SKM-1 treated with dmso at 0.1 percent for 144 hours (cell line): Measurements from ENCODE around the gene SLC12A7.

Experiments
- DNase-seq: peaks from one replicate; lab custom pipeline; 2025; ENCODE audit not compliant: unreplicated experiment; lab: John Stamatoyannopoulos, UW

SLC12A7 gene

GRCh38 chr5:1054018-1054798 is 57.7 kb downstream of the SLC12A7 start:
- DNase-seq: no peak

DNA sequence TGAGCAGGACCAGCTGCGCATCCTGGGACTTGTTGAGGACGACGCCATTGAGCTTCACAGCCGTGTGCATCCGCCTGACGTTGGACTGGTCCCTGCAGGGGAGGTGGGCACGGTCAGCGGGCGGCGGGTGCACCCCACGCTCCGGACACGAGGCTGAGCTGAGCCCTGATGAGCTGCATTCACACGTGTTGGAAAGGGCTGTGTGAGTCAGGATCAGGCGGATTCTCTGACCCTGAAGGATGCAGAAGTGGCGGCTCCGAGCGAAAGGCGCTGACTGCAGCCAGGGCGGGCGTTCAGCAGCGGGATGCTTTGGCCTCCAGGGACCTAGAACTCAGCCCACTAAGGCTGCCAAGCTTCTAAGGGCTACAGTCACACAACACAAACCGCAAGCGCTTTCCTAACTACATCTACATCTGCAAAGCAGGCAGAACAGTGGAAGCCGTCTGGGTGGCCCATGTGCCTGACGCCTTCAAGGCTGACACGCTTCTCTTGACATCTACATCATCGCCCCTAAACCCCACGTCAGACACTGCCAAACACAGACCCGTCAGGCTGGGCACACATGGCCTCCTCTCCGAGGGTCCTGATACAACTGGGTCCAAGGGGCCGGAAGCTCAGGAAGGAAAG is 58.4 kb downstream of the SLC12A7 start:
- DNase-seq: no peak

DNA sequence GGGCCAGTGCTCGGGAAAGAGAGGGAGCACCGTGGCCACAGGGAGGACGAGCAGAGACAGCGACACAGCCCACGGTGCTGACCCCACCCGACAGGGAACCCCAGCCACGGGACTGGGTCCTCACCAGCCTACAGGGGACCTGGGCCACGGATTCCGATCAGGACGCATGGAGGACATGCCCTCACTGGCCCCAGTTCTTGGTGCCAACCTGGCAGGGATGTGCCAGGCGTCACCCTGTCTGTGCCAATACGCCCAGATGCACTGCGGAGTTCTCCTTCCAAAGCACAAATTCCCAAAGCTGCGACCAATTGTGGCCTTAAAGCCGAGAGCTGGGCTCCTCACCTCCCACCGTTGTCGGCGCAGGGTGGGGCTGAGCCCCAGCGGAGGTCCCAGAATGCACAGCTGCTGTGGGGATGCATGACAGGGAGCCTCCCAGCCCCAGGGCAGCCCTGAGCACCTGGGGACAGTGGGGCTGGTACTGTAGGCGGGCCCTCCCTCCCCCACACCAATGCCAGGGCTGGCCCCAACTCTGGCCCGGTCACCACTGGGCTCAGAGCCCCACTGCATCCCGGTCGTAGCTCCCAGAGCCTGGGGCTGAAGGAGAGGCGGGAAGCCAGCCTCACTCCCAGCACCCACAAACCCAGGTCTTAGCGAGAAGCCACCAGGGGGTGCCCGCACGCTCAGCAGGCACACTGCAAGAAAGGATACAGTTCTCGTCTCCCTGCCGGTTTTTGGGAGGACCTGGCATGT is 59.0 kb downstream of the SLC12A7 start:
- DNase-seq: no peak

GRCh38 chr5:1052076-1052475 is 59.8 kb downstream of the SLC12A7 start:
- no peak for DNase-seq

GRCh38 chr5:1051366-1051720 is 60.5 kb downstream of the SLC12A7 start:
- DNase-seq: no peak

DNA sequence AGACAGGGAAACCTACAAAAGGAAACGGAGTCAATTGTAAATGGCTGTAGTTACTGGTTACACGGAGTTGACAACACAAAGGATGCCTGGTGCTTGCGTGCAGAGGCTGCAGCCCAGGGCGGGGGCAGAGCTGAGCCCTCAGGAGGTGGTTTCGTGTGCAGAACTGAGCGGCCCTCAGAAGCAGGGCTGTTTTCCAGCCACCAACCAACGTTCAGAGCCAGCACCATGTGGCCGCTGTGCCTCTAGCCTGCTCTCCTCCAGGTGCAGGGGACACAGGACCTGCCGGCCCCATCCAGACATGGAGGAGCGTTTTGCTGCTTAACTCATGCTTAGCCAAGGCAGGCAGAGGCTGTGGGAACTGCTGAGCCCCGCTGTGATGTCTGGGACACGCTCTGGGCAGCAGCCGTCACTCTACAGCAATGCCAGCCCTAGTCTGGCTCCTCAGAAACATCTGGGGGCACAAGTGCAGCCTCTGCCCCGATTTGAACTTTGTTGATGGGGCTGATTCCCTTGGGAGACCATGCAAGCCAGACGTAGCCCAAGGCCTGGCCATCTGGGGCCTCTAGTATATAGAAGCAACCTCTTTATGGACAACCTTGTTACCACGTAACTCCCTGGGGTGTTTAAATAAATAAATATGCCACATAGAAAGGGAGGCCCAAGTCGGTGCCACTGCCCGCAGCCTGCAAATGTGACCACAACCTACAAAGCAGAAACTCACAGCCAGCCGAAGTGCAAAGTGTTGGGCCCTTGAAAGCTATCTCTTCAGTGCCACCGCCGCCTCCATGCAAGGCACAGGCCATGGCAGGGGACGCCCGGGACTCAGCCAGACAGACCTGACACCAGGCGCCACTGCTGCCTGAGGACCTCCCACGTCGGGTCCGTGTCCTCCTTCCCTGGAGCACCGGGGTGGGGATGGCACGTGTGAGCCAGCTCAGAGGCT is 61.2 kb downstream of the SLC12A7 start:
- no peak for DNase-seq

DNA sequence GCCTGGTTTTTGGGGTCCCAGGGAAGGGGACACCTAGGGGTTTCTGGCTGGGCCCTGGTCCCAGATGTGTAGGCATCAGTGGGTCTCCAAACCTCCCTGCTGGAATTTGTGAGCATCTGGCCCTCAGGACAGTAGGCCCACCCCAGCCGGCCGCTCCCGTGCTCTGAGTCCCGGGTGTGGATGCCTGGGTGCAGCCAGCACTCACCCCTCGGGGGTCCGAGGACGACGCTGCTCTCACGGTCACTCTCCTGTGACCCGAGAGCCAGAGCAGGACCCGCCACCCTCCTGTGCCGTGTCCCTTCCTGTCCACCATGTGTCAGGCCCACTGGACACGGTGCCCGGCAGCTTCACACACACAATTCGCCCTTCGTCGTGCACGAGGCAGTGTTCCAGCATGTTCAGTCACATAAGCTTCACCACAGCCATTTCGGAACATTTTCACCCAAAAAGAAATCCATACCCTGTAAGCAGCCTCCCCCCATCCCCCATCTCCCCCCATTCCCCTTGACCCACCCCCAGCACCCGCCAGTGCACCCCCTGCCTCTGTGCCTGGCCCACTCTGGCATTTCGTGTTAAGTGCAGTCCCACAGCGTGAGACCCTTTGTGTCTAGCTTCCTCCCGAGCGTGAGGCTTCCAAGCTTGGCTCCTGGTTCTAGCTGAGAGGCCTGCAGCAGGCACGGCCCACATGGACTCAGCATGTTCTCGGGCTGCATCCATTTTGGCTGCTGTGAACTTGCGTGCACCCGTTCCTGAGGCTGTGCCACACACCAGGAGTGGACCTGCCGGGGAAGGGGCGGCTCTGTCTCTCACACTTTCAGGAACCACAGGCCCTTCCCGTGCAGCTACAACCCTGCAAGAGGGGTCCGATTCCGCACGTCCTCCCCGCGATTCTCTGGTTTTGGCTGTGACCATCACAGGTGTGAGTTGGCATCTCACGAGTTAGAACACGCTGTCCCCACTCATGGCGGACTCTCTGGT is 62.7 kb downstream of the SLC12A7 start:
- DNase-seq: no peak

DNA sequence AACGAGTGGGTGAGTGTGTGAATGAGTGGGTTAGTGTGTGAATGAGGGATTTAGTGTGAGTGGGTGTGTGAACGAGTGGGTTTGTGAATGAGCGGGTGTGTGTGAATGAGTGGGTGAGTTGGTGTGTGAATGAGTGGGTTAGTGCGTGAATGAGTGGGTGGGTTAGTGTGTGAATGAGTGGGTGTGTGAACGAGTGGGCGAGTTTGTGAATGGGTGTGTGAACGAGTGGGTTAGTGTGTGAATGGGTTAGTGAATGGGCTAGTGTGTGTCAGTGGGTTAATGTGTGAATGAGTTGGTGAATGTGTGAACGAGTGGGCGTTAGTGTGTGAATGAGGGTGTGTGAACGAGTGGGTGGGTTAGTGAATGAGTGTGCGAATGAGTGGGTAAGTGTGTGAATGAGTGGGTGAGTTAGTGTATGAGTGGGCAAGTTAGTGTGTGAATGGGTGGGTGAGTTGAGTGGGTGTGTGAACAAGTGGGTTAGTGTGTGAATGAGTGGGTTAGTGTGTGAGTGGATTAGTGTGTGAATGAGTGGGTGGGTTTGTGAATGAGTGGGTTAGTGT is 63.6 kb downstream of the SLC12A7 start:
- no peak for DNase-seq

DNA sequence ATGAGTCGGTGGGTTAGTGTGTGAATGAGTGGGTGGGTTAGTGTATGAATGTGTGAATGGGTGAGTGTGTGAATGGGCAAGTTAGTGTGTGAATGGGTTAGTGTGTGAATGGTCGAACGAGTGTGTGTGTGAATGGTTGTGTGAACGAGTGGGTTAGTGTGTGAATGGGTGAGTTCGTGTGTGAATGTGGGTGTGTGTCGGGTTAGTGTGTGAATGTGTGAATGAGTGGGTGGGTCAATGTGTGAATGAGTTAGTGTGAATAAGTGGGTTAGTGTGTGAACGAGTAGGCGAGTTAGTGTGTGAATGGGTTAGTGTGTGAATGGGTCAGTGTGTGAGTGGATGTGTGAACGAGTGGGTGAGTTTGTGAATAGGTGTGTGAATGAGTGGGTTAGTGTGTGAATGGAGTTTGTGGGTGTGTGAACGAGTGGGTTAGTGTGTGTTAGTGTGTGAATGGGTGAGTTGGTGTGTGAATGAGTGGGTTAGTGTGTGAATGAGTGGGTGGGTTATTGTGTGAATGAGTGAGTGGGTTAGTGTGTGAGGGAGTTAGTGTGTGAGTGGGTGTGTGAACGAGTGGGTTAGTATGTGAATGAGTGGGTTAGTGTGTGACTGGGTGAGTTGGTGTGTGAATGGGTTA is 64.4 kb downstream of the SLC12A7 start:
- no peak for DNase-seq

DNA sequence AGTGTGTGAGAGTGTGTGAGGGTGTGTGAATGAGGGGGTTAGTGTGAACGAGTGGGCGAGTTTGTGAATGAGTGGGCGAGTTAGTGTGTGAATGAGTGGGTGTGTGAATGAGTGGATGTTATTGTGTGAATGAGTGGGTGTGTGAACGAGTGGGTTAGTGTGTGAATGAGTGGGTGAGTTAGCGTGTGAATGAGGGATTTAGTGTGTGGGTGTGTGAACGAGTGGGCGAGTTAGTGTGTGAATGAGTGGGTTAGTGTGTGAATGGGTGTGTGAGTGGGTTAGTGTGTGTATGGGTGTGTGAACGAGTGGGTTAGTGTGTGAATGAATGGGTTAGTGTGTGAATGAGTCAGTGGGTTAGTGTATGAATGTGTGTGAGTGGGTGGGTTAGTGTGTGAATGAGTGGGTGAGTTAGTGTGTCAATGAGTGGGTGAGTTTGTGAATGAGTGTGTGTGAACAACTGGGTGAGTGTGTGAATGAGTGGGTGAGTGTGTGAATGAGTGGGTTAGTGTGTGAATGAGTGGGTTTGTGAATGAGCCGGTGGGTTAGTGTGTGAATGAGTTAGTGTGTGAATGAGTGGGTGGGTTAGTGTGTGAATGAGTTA is 65.8 kb downstream of the SLC12A7 start:
- DNase-seq: no peak

GRCh38 chr5:1044117-1044516 is 67.7 kb downstream of the SLC12A7 start:
- DNase-seq: no peak

DNA sequence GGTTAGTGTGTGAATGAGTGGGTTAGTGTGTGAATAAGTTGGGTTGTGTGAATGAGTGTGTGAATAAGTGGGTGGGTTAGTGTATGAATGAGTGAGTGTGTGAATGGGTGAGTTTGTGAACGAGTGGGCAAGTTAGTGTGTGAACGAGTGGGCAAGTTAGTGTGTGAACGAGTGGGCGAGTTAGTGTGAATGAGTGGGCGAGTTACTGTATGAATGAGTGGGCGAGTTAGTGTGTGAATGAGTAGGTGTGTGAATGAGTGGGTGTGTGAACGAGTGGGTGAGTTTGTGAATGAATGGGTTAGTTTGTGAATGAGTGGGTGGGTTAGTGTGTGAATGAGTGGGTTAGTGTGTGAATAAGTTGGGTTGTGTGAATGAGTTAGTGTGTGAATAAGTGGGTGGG is 68.5 kb downstream of the SLC12A7 start:
- no peak for DNase-seq

DNA sequence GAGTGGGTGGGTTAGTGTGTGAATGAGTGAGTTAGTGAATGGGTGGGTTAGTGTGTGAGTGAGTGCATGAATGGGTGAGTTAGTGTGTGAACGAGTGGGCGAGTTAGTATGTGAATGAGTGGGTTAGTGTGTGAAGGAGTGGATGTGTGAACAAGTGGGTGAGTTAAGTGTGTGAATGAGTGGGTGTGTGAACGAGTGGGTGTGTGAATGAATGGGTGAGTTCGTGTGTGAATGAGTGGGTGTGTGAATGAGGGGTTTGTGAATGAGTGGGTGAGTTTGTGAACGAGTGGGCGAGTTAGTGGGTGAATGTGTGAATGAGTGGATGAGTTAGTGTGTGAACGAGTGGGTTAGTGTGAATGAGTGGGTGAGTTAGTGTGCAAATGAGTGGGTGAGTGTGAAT is 69.2 kb downstream of the SLC12A7 start:
- no peak for DNase-seq

- no peak for DNase-seq
Measured at GRCh38 chr5:1041225-1042143, 70.4 kb downstream of the SLC12A7 start.

- no peak for DNase-seq
Measured at GRCh38 chr5:1040571-1040970, 71.3 kb downstream of the SLC12A7 start.

GRCh38 chr5:1039706-1040260 is 72.1 kb downstream of the SLC12A7 start:
- no peak for DNase-seq

GRCh38 chr5:1039210-1039548 is 72.7 kb downstream of the SLC12A7 start:
- DNase-seq: no peak
